ENCODE measurements around the gene LDHAL6A.
A peak's percentile ranks its signal among the peaks of the same experiment; 100 is the strongest.

LDHAL6A gene

DNA sequence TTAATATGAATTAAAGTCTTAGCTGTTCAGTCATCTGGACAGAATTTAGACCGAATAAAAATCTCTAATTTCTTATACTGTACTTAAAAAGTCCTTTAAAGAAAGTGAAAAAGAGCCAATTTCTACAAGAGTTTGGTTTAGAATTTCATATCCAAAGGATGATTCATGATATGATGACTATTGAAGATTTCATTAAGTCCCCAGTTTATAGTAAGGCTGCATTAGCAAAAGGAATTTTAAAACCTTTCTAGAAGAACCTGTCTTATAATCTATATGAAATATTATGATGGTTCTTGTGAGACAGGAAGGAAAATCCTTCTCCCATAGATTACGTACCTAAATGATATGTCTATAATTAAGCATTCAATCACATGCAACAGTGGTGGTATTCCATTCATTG, 36.3 kb downstream of the LDHAL6A start:
- H3K4me1 ChIP-seq (ENCODE audit: control insufficient read depth, insufficient read depth, low read length), result no peaks in the 10 kb centered on the region
- no peaks in the 10 kb centered on the region for H3K9me3 ChIP-seq (ENCODE audit: control insufficient read depth, insufficient read depth, low read length)
- H3K4me3 ChIP-seq (ENCODE audit: low read depth, low read length), result no peak overlapping the region
- H3K9ac ChIP-seq (ENCODE audit: low read depth, low read length), result no peak overlapping the region
- H3K27me3 ChIP-seq (ENCODE audit: control insufficient read depth, insufficient read depth, low read length), result no peaks in the 10 kb centered on the region
- no peaks in the 10 kb centered on the region for H3K36me3 ChIP-seq (ENCODE audit: control insufficient read depth, insufficient read depth, low read length)

- no peaks in the 10 kb centered on the region for H3K27me3 ChIP-seq (ENCODE audit: control insufficient read depth, insufficient read depth, low read length)
- no peaks in the 10 kb centered on the region for H3K4me1 ChIP-seq (ENCODE audit: control insufficient read depth, insufficient read depth, low read length)
- H3K36me3 ChIP-seq (ENCODE audit: control insufficient read depth, insufficient read depth, low read length), result no peaks in the 10 kb centered on the region
- no peaks in the 10 kb centered on the region for H3K9me3 ChIP-seq (ENCODE audit: control insufficient read depth, insufficient read depth, low read length)
- H3K9ac ChIP-seq (ENCODE audit: low read depth, low read length), result no peak overlapping the region
- no peak overlapping the region for H3K4me3 ChIP-seq (ENCODE audit: low read depth, low read length)
Observed at GRCh38 chr11:18492888-18493287, 37.2 kb downstream of the LDHAL6A start.

DNA sequence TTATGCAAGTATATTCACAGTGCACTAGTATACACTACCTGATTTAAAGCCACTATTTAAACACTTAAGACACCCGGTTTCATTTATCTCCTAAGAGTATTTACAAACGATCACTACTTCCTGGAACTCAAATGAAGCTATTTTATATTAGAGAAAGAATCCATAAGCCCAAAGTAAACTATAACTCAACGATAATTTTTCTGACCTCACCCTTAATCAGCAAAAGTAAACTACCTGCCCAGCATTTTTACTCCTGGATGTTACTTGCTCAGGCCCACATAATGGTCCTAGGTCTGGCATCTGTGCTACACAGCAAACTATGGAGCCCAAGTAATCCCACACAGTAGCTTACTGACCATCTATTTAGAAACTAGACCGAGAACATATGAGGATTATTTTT, 37.7 kb downstream of the LDHAL6A start:
- Histone ChIP-seq H3K9ac (ENCODE audit: low read depth, low read length) (no peak overlapping the region), H3K27me3 (ENCODE audit: control insufficient read depth, insufficient read depth, low read length) (no peaks in the 10 kb centered on the region), H3K4me3 (ENCODE audit: low read depth, low read length) (no peak overlapping the region), H3K4me1 (ENCODE audit: control insufficient read depth, insufficient read depth, low read length) (no peaks in the 10 kb centered on the region), H3K9me3 (ENCODE audit: control insufficient read depth, insufficient read depth, low read length) (no peaks in the 10 kb centered on the region), H3K36me3 (ENCODE audit: control insufficient read depth, insufficient read depth, low read length) (no peaks in the 10 kb centered on the region)

DNA sequence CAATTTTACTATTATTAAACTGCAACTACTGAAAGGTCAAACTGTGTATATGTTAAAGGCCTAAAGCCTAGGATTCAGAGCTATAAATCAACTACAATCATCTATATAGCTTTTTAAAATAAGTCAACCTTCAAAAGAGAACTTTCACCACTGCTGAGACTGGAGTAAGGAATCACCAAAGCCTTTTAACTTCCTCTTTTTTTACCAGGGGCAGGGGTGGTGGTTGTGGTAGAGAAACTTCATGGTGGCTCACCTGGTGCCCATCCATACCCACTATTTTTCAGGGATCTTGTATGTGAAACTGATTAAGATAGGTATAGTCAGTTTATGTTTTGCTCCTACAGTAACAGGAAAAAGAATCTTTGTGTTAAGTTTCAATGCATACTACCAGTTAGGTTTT, 39.6 kb downstream of the LDHAL6A start:
- Histone ChIP-seq H3K9me3 (ENCODE audit: control insufficient read depth, insufficient read depth, low read length) (no peaks in the 10 kb centered on the region), H3K4me1 (ENCODE audit: control insufficient read depth, insufficient read depth, low read length) (no peaks in the 10 kb centered on the region), H3K27me3 (ENCODE audit: control insufficient read depth, insufficient read depth, low read length) (no peaks in the 10 kb centered on the region), H3K36me3 (ENCODE audit: control insufficient read depth, insufficient read depth, low read length) (no peaks in the 10 kb centered on the region), H3K9ac (ENCODE audit: low read depth, low read length) (no peak overlapping the region), H3K4me3 (ENCODE audit: low read depth, low read length) (no peak overlapping the region)

DNA sequence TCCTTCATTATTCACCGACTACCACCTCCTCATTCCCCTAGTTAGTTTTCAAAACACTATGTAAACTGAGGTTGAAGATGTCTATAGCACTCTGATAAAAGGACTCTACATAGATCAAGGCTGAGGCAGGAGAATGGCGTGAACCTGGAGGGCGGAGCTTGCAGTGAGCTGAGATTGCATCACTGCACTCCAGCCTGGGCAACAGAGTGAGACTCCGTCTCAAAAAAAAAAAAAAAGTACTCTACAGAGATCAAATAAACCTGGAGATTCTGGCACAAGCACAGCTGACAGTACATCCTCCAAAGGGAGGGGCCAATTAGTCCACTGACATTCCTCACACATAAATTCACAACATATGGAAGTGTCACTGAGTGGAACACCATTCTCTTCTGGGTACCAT, 40.0 kb downstream of the LDHAL6A start:
- Histone ChIP-seq H3K4me3 (ENCODE audit: low read depth, low read length) (no peak overlapping the region), H3K36me3 (ENCODE audit: control insufficient read depth, insufficient read depth, low read length) (no peaks in the 10 kb centered on the region), H3K4me1 (ENCODE audit: control insufficient read depth, insufficient read depth, low read length) (no peaks in the 10 kb centered on the region), H3K9me3 (ENCODE audit: control insufficient read depth, insufficient read depth, low read length) (no peaks in the 10 kb centered on the region), H3K27me3 (ENCODE audit: control insufficient read depth, insufficient read depth, low read length) (no peaks in the 10 kb centered on the region), H3K9ac (ENCODE audit: low read depth, low read length) (no peak overlapping the region)

GRCh38 chr11:18498039-18498438, 42.4 kb downstream of the LDHAL6A start:
- Histone ChIP-seq H3K4me1 (ENCODE audit: control insufficient read depth, insufficient read depth, low read length) (no peaks in the 10 kb centered on the region), H3K9me3 (ENCODE audit: control insufficient read depth, insufficient read depth, low read length) (no peaks in the 10 kb centered on the region), H3K4me3 (ENCODE audit: low read depth, low read length) (no peak overlapping the region), H3K9ac (ENCODE audit: low read depth, low read length) (no peak overlapping the region), H3K27me3 (ENCODE audit: control insufficient read depth, insufficient read depth, low read length) (no peaks in the 10 kb centered on the region), H3K36me3 (ENCODE audit: control insufficient read depth, insufficient read depth, low read length) (peaks cover 3% of the 10 kb centered on the region)

DNA sequence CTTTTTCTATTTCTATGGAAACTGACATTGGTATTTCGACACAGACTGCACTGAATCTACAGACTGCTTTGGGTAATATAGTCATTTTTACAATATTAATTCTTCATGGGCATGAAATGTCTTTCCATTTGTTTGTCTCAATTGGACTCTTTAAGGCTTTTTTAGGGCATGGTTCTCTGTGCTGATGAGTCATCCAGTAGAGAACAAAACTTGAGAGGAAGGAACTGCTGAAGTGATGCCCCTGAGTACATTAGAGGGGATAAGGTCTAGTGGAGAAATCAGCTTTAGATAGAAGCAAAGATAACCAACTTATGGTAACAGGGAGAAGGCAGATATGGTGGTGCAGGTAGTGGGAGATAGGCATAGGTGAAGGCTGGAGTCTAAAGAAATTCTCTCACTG, 46.0 kb downstream of the LDHAL6A start:
- H3K36me3 ChIP-seq (ENCODE audit: control insufficient read depth, insufficient read depth, low read length), result peaks cover 3% of the 10 kb centered on the region
- H3K4me1 ChIP-seq (ENCODE audit: control insufficient read depth, insufficient read depth, low read length), result no peaks in the 10 kb centered on the region
- no peak overlapping the region for H3K4me3 ChIP-seq (ENCODE audit: low read depth, low read length)
- no peaks in the 10 kb centered on the region for H3K27me3 ChIP-seq (ENCODE audit: control insufficient read depth, insufficient read depth, low read length)
- no peak overlapping the region for H3K9ac ChIP-seq (ENCODE audit: low read depth, low read length)
- H3K9me3 ChIP-seq (ENCODE audit: control insufficient read depth, insufficient read depth, low read length), result no peaks in the 10 kb centered on the region

DNA sequence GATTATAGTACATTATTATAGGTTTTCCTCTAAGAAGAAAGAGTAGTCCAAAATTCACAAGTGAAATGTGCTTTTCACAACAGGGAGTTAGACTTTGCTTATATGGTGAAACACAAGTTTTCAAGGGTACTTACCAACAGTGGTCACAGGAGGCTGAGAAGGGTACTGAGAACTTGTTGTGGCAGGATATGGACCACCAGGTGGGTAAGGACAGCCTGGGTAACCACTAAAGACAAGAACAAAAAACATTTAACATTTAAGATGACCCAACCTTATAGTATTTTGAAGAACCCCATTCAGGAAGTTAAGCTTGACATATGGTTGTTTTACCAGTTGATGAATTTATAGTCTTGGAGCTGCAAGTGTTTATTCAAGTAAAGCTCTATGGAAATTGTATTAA, 46.7 kb downstream of the LDHAL6A start:
- Histone ChIP-seq H3K9ac (ENCODE audit: low read depth, low read length) (no peak overlapping the region), H3K9me3 (ENCODE audit: control insufficient read depth, insufficient read depth, low read length) (no peaks in the 10 kb centered on the region), H3K36me3 (ENCODE audit: control insufficient read depth, insufficient read depth, low read length) (peaks cover 3% of the 10 kb centered on the region), H3K4me1 (ENCODE audit: control insufficient read depth, insufficient read depth, low read length) (no peaks in the 10 kb centered on the region), H3K27me3 (ENCODE audit: control insufficient read depth, insufficient read depth, low read length) (no peaks in the 10 kb centered on the region), H3K4me3 (ENCODE audit: low read depth, low read length) (no peak overlapping the region)

DNA sequence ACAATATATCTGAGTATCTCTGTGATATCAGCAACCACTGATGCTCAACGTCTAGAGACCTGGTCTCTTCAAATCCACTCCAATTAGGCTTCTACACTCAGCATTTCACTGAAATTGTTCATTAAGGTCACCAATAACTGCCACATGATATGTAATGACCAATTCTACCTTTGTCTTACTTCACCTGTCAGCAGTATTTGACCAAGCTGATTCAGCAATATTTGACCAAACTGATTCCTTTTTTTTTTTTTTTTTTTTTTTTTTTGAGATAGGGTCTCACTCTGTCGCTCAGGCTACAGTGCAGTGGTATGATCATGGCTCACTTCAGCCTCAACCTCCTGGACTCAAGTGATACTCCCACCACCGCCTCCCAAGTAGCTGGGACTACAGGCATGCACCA, 65.5 kb downstream of the LDHAL6A start:
- Histone ChIP-seq H3K36me3 (ENCODE audit: control insufficient read depth, insufficient read depth, low read length) (no peaks in the 10 kb centered on the region), H3K9ac (ENCODE audit: low read depth, low read length) (no peak overlapping the region), H3K27me3 (ENCODE audit: control insufficient read depth, insufficient read depth, low read length) (no peaks in the 10 kb centered on the region), H3K4me1 (ENCODE audit: control insufficient read depth, insufficient read depth, low read length) (no peaks in the 10 kb centered on the region), H3K4me3 (ENCODE audit: low read depth, low read length) (no peak overlapping the region), H3K9me3 (ENCODE audit: control insufficient read depth, insufficient read depth, low read length) (no peaks in the 10 kb centered on the region)

- Histone ChIP-seq H3K27me3 (ENCODE audit: control insufficient read depth, insufficient read depth, low read length) (no peaks in the 10 kb centered on the region), H3K9ac (ENCODE audit: low read depth, low read length) (no peak overlapping the region), H3K4me1 (ENCODE audit: control insufficient read depth, insufficient read depth, low read length) (no peaks in the 10 kb centered on the region), H3K9me3 (ENCODE audit: control insufficient read depth, insufficient read depth, low read length) (no peaks in the 10 kb centered on the region), H3K4me3 (ENCODE audit: low read depth, low read length) (no peak overlapping the region), H3K36me3 (ENCODE audit: control insufficient read depth, insufficient read depth, low read length) (no peaks in the 10 kb centered on the region)
Observed at GRCh38 chr11:18522388-18522787, 66.7 kb downstream of the LDHAL6A start.

GRCh38 chr11:18523084-18523483, 67.4 kb downstream of the LDHAL6A start:
- H3K4me1 ChIP-seq (ENCODE audit: control insufficient read depth, insufficient read depth, low read length), result no peaks in the 10 kb centered on the region
- H3K36me3 ChIP-seq (ENCODE audit: control insufficient read depth, insufficient read depth, low read length), result no peaks in the 10 kb centered on the region
- H3K9me3 ChIP-seq (ENCODE audit: control insufficient read depth, insufficient read depth, low read length), result no peaks in the 10 kb centered on the region
- H3K9ac ChIP-seq (ENCODE audit: low read depth, low read length), result no peak overlapping the region
- no peaks in the 10 kb centered on the region for H3K27me3 ChIP-seq (ENCODE audit: control insufficient read depth, insufficient read depth, low read length)
- no peak overlapping the region for H3K4me3 ChIP-seq (ENCODE audit: low read depth, low read length)

DNA sequence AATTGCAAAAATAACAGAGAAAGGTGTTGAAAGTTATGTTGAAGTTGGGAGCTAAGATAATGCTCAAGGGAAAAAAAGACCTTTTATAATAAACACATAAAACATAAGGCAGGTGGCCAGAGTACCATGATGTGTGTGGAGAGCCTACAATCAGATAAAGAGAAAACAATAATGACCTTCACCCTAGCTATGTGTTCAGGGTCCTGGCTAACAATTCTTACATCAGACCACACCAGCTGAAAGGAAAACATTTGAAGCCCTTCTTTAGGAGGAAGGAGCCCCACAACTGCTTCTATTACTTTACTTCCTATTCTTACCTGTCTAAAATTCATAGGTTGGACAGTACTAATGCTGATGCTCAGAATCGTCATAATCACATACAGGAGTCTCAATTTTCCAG, 68.6 kb downstream of the LDHAL6A start:
- Histone ChIP-seq H3K27me3 (ENCODE audit: control insufficient read depth, insufficient read depth, low read length) (no peaks in the 10 kb centered on the region), H3K4me3 (ENCODE audit: low read depth, low read length) (no peak overlapping the region), H3K9ac (ENCODE audit: low read depth, low read length) (no peak overlapping the region), H3K9me3 (ENCODE audit: control insufficient read depth, insufficient read depth, low read length) (no peaks in the 10 kb centered on the region), H3K4me1 (ENCODE audit: control insufficient read depth, insufficient read depth, low read length) (no peaks in the 10 kb centered on the region), H3K36me3 (ENCODE audit: control insufficient read depth, insufficient read depth, low read length) (no peaks in the 10 kb centered on the region)

GRCh38 chr11:18526130-18526520, 70.5 kb downstream of the LDHAL6A start:
- Histone ChIP-seq H3K27me3 (ENCODE audit: control insufficient read depth, insufficient read depth, low read length) (no peaks in the 10 kb centered on the region), H3K36me3 (ENCODE audit: control insufficient read depth, insufficient read depth, low read length) (no peaks in the 10 kb centered on the region), H3K9ac (ENCODE audit: low read depth, low read length) (peak overlapping the region; percentile 87), H3K9me3 (ENCODE audit: control insufficient read depth, insufficient read depth, low read length) (no peaks in the 10 kb centered on the region), H3K4me1 (ENCODE audit: control insufficient read depth, insufficient read depth, low read length) (no peaks in the 10 kb centered on the region), H3K4me3 (ENCODE audit: low read depth, low read length) (peak overlapping the region; percentile 69)
